MCF 10A (cell line): Measurements from ENCODE around the gene MYRIP. TPM values are rescaled to one million over a fixed set of nuclear protein-coding genes. Genes with fewer than 3 reads are reported as not detected.

ENCODE experiments used
- BruUV-seq: library from RNA; stranded (reverse); fragments of 400-500 nt; replicated peaks from 2 replicates; lab custom pipeline; 2021; lab: Mats Ljungman, UMichigan
- CTCF ChIA-PET: fragments of 300-600 bp; sonication (Branson Sonifier 250); formaldehyde crosslinking; extraction: SDS; loops from one replicate; lab custom pipeline; 2021; ENCODE audit warnings: antibody characterized with exemption, inconsistent platforms; lab: Yijun Ruan, JAX
- POLR2A ChIA-PET: fragments of 300-600, 350-650 bp; sonication (Branson Sonifier 250); formaldehyde crosslinking; extraction: SDS; loops from one replicate; lab custom pipeline; 2020; ENCODE audit warnings: antibody characterized with exemption, inconsistent platforms; lab: Yijun Ruan, JAX
- DNase-seq: peaks from one replicate; pipeline ENCODE4 v3.0.0-alpha.2; 2018; ENCODE audit not compliant: unreplicated experiment
- H3K27ac Mint-ChIP-seq: one replicate; pipeline ENCODE4 v1.8.0; 2022; ENCODE audit warnings: mild to moderate bottlenecking, low read depth, mixed read lengths; ENCODE audit not compliant: unreplicated experiment
- H3K27me3 Mint-ChIP-seq: one replicate; pipeline ENCODE4 v1.8.0; 2022; ENCODE audit warnings: mixed read lengths; ENCODE audit not compliant: insufficient read depth, unreplicated experiment
- H3K36me3 Mint-ChIP-seq: one replicate; pipeline ENCODE4 v1.8.0; 2022; ENCODE audit warnings: mild to moderate bottlenecking, moderate library complexity, mixed read lengths; ENCODE audit not compliant: insufficient read depth, unreplicated experiment
- H3K4me1 Mint-ChIP-seq: one replicate; pipeline ENCODE4 v1.8.0; 2022; ENCODE audit warnings: mixed read lengths; ENCODE audit not compliant: insufficient read depth, unreplicated experiment
- H3K4me3 Mint-ChIP-seq: one replicate; pipeline ENCODE4 v1.8.0; 2022; ENCODE audit warnings: mild to moderate bottlenecking, moderate library complexity, mixed read lengths; ENCODE audit not compliant: unreplicated experiment
- H3K9me3 Mint-ChIP-seq: one replicate; pipeline ENCODE4 v1.8.0; 2022; ENCODE audit warnings: mixed read lengths; ENCODE audit not compliant: unreplicated experiment
- intact Hi-C: fragments of 100-400 bp; cut with micrococcal nuclease; formaldehyde crosslinking; loops from 2 replicates; pipeline ENCODE4 v1.14.1; 2022
- total RNA-seq: library from RNA; stranded (reverse); gene quantifications from 2 replicates; pipeline ENCODE4 v1.2.3, GENCODE V29; 2022
- TF ChIP-seq, protein P1 (sequence below): fragments of 200-600 bp; IDR thresholded peaks from one replicate; pipeline ENCODE4 v1.8.0; 2022; ENCODE audit warnings: antibody characterized with exemption, mild to moderate bottlenecking; ENCODE audit not compliant: unreplicated experiment

Gene MYRIP
- total RNA-seq, 1 experiment from 2014 or later = 0.19 TPM

DNA sequence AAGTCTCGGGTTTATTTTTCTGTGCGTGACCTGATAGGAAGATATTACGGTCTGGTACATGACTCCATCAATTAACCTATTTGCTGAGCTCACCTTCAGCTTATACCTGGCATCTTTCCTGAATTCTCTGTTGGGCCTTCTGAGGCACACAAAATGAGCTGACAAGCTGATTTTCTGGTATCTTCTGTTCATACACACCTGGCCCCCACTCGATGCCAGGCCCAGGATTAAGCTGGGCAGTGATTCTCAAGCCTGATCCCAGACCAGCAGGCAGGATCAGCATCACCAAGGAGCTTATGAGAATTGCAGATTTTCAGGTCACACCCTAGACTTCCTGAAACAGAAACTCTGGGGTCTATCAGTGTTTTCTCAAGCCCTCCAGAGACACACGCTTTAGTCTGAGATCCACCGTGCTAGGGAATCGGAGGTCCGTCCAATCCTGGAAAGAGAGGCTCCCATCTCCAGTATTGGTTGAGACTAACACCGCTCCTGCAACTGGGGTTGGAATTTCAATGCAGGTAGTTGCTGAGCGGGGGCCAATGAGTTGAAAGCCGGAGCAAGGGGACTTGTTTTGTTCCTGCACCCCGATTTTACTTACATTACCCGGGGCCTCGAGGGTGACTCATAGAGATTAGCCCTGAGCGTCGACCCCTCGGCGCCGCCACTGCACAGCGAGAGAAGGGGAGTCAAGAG is 499.5 kb downstream of the MYRIP start:
- intact Hi-C loops = loop anchor here (5.0 kb wide), 1 partner anchor 52 kb away; no protein-coding TSS in a partner anchor
- ChIA-PET POLR2A (interaction anchor here (0.6 to 2.2 kb wide), 13 partner anchors 9 to 1574 kb away, joined by 3 to 8 read pairs (median 3); no protein-coding TSS in a partner anchor), CTCF (interaction anchor here (0.6 to 18.1 kb wide), 31 partner anchors 8 to 1252 kb away, joined by 3 to 452 read pairs (median 4); no protein-coding TSS in a partner anchor)
- Mint-ChIP-seq H3K27ac (peak overlapping the region; percentile 95), H3K27me3 (no peaks in the 10 kb centered on the region), H3K9me3 (no peaks in the 10 kb centered on the region), H3K4me1 (peaks cover 6% of the 10 kb centered on the region), H3K36me3 (peaks cover 27% of the 10 kb centered on the region), H3K4me3 (peak overlapping the region; percentile 99)
- BruUV-seq = TSS peak; percentile 27
- DNase-seq = no peak
- TF ChIP-seq, protein P1, sequence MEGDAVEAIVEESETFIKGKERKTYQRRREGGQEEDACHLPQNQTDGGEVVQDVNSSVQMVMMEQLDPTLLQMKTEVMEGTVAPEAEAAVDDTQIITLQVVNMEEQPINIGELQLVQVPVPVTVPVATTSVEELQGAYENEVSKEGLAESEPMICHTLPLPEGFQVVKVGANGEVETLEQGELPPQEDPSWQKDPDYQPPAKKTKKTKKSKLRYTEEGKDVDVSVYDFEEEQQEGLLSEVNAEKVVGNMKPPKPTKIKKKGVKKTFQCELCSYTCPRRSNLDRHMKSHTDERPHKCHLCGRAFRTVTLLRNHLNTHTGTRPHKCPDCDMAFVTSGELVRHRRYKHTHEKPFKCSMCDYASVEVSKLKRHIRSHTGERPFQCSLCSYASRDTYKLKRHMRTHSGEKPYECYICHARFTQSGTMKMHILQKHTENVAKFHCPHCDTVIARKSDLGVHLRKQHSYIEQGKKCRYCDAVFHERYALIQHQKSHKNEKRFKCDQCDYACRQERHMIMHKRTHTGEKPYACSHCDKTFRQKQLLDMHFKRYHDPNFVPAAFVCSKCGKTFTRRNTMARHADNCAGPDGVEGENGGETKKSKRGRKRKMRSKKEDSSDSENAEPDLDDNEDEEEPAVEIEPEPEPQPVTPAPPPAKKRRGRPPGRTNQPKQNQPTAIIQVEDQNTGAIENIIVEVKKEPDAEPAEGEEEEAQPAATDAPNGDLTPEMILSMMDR = no peak

DNA sequence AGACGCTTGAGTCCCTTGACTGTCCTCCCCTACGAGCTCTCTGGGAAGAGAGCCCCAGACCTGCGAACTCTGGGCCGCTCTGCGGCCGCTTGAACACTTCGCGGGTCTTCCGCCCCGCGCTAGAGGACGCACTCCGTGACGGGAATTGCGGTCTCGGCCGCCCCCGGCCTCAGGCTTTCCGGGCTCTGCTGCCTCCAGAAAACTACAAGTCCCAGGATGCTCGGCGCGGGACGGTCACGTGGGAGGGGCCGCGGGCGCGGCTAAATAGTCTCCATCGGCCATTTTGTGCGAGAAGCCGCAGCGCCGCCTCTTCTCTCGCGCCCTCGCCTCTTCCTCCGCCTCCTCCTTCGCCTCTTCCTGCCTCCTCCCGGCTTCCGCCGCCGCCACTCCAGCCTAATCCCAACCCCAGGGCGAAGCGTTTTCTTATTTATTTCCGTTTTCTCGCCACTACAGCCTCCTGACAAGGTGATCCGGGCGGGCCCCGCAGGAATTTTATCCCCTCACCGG is 500.1 kb downstream of the MYRIP start, which contains the start of gene EIF1B:
Gene EIF1B, plus strand, starts transcription at position 290 of the 507 bp plus-strand sequence. CDS start 235 bp downstream, outside the sequence.
- ChIA-PET CTCF (interaction anchor here (0.6 to 18.1 kb wide), 20 partner anchors 9 to 1252 kb away, joined by 3 to 452 read pairs (median 4); no protein-coding TSS in a partner anchor), POLR2A (interaction anchor here (0.6 to 2.2 kb wide), 11 partner anchors 13 to 1574 kb away, joined by 3 to 8 read pairs (median 4); partner anchors contain the start of gene RPL14)
- TF ChIP-seq, protein P1 = peak; percentile 81
- peak; percentile 97 for DNase-seq
- no TSS peak for BruUV-seq
- Mint-ChIP-seq H3K4me3 (peak within 1 kb of the TSS; percentile 99), H3K27me3 (no peaks in the 10 kb centered on the region), H3K9me3 (no peaks in the 10 kb centered on the region), H3K36me3 (peaks cover 31% of the 10 kb centered on the region), H3K27ac (peak within 1 kb of the TSS; percentile 95), H3K4me1 (peaks cover 6% of the 10 kb centered on the region)
- intact Hi-C loops = loop anchor here (5.0 kb wide), 1 partner anchor 52 kb away; no protein-coding TSS in a partner anchor
